ENCODE results near the gene ANAPC16. TPM values are rescaled to one million over a fixed set of nuclear protein-coding genes. Genes with fewer than 3 reads are reported as not detected.

ANAPC16 gene
- total and polyA plus RNA-seq, 2 experiments from 2014 or later = 77.5 to 126 TPM

- ATAC-seq = no peak
- H3K9me3 Mint-ChIP-seq = no peaks in the 10 kb centered on the region
- Histone ChIP-seq H3K9me2 (ENCODE audit: insufficient read depth) (no peaks in the 10 kb centered on the region), H3F3A (replicated peaks; ENCODE audit: low read depth) (peaks cover 31% of the 10 kb centered on the region), H3K27me3 (ENCODE audit: insufficient read depth) (no peaks in the 10 kb centered on the region), H3K4me3 (no peak overlapping the region), H3K27ac (ENCODE audit: low read depth) (no peak overlapping the region), H3K36me3 (ENCODE audit: insufficient read depth) (no peaks in the 10 kb centered on the region), H4K20me1 (replicated peaks; ENCODE audit: insufficient read depth) (no peaks in the 10 kb centered on the region), H3K4me1 (ENCODE audit: insufficient read depth) (peaks cover 38% of the 10 kb centered on the region), H2AFZ (peak overlapping the region; percentile 15; the same call in 1 of the 2 replicates), H3K79me2 (replicated peaks; ENCODE audit: insufficient read depth) (no peaks in the 10 kb centered on the region), H3K4me2 (no peak overlapping the region)
- H3K36me3 Mint-ChIP-seq (ENCODE audit: low read depth) = no peaks in the 10 kb centered on the region
- no peak overlapping the region; the same call in 2 of the 3 replicates for H3K4me3 Mint-ChIP-seq
- H3K27me3 Mint-ChIP-seq (ENCODE audit: insufficient read depth, low read depth, poor library complexity) = peaks cover 28% of the 10 kb centered on the region
- TF ChIP-seq CTCF (conservative IDR thresholded peaks at IDR 0.05; ENCODE audit: low read depth in 2 of 2) (no peak), ZNF114 (CRISPR knock-in tag; IDR thresholded peaks at IDR 0.05) (no peak), NANOG (IDR thresholded peaks at IDR 0.05; ENCODE audit: borderline replicate concordance) (no peak), POLR2AphosphoS5 (IDR thresholded peaks at IDR 0.05; ENCODE audit: low read depth) (no peak), JUNB (IDR thresholded peaks at IDR 0.05; ENCODE audit: unreplicated experiment) (no peak), EZH2phosphoT487 (IDR thresholded peaks at IDR 0.05; ENCODE audit: unreplicated experiment) (no peak), EZH2 (IDR thresholded peaks at IDR 0.05; ENCODE audit: low read depth, unreplicated experiment) (no peak), ETS1 (IDR thresholded peaks at IDR 0.05) (no peak), STAT1 (IDR thresholded peaks at IDR 0.05; ENCODE audit: unreplicated experiment) (no peak), CREB1 (CRISPR knock-in tag; IDR thresholded peaks at IDR 0.05; ENCODE audit: low read depth) (no peak), ZNF331 (CRISPR knock-in tag; IDR thresholded peaks at IDR 0.05; ENCODE audit: low read depth) (no peak)
- TF ChIP-seq, protein P1, sequence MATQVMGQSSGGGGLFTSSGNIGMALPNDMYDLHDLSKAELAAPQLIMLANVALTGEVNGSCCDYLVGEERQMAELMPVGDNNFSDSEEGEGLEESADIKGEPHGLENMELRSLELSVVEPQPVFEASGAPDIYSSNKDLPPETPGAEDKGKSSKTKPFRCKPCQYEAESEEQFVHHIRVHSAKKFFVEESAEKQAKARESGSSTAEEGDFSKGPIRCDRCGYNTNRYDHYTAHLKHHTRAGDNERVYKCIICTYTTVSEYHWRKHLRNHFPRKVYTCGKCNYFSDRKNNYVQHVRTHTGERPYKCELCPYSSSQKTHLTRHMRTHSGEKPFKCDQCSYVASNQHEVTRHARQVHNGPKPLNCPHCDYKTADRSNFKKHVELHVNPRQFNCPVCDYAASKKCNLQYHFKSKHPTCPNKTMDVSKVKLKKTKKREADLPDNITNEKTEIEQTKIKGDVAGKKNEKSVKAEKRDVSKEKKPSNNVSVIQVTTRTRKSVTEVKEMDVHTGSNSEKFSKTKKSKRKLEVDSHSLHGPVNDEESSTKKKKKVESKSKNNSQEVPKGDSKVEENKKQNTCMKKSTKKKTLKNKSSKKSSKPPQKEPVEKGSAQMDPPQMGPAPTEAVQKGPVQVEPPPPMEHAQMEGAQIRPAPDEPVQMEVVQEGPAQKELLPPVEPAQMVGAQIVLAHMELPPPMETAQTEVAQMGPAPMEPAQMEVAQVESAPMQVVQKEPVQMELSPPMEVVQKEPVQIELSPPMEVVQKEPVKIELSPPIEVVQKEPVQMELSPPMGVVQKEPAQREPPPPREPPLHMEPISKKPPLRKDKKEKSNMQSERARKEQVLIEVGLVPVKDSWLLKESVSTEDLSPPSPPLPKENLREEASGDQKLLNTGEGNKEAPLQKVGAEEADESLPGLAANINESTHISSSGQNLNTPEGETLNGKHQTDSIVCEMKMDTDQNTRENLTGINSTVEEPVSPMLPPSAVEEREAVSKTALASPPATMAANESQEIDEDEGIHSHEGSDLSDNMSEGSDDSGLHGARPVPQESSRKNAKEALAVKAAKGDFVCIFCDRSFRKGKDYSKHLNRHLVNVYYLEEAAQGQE (IDR thresholded peaks at IDR 0.05; ENCODE audit: unreplicated experiment) = no peak
- TF ChIP-seq, protein P2, sequence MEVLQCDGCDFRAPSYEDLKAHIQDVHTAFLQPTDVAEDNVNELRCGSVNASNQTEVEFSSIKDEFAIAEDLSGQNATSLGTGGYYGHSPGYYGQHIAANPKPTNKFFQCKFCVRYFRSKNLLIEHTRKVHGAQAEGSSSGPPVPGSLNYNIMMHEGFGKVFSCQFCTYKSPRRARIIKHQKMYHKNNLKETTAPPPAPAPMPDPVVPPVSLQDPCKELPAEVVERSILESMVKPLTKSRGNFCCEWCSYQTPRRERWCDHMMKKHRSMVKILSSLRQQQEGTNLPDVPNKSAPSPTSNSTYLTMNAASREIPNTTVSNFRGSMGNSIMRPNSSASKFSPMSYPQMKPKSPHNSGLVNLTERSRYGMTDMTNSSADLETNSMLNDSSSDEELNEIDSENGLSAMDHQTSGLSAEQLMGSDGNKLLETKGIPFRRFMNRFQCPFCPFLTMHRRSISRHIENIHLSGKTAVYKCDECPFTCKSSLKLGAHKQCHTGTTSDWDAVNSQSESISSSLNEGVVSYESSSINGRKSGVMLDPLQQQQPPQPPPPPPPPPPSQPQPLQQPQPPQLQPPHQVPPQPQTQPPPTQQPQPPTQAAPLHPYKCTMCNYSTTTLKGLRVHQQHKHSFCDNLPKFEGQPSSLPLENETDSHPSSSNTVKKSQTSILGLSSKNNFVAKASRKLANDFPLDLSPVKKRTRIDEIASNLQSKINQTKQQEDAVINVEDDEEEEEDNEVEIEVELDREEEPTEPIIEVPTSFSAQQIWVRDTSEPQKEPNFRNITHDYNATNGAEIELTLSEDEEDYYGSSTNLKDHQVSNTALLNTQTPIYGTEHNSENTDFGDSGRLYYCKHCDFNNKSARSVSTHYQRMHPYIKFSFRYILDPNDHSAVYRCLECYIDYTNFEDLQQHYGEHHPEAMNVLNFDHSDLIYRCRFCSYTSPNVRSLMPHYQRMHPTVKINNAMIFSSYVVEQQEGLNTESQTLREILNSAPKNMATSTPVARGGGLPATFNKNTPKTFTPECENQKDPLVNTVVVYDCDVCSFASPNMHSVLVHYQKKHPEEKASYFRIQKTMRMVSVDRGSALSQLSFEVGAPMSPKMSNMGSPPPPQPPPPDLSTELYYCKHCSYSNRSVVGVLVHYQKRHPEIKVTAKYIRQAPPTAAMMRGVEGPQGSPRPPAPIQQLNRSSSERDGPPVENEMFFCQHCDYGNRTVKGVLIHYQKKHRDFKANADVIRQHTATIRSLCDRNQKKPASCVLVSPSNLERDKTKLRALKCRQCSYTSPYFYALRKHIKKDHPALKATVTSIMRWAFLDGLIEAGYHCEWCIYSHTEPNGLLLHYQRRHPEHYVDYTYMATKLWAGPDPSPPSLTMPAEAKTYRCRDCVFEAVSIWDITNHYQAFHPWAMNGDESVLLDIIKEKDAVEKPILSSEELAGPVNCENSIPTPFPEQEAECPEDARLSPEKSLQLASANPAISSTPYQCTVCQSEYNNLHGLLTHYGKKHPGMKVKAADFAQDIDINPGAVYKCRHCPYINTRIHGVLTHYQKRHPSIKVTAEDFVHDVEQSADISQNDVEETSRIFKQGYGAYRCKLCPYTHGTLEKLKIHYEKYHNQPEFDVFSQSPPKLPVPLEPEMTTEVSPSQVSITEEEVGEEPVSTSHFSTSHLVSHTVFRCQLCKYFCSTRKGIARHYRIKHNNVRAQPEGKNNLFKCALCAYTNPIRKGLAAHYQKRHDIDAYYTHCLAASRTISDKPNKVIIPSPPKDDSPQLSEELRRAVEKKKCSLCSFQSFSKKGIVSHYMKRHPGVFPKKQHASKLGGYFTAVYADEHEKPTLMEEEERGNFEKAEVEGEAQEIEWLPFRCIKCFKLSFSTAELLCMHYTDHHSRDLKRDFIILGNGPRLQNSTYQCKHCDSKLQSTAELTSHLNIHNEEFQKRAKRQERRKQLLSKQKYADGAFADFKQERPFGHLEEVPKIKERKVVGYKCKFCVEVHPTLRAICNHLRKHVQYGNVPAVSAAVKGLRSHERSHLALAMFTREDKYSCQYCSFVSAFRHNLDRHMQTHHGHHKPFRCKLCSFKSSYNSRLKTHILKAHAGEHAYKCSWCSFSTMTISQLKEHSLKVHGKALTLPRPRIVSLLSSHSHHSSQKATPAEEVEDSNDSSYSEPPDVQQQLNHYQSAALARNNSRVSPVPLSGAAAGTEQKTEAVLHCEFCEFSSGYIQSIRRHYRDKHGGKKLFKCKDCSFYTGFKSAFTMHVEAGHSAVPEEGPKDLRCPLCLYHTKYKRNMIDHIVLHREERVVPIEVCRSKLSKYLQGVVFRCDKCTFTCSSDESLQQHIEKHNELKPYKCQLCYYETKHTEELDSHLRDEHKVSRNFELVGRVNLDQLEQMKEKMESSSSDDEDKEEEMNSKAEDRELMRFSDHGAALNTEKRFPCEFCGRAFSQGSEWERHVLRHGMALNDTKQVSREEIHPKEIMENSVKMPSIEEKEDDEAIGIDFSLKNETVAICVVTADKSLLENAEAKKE (CRISPR knock-in tag; IDR thresholded peaks at IDR 0.05) = no peak
- no peak overlapping the region for H3K27ac Mint-ChIP-seq
- peaks cover 52% of the 10 kb centered on the region for H3K4me1 Mint-ChIP-seq
- no peak for DNase-seq (ENCODE audit: low spot score)
Measured at GRCh38 chr10:72264536-72264935, 48.7 kb downstream of the ANAPC16 start.

All from GM23338 (cell line).